K562 (cell line): ENCODE data around the gene SFPQ. TPM values are rescaled to one million over a fixed set of nuclear protein-coding genes. Genes with fewer than 3 reads are reported as not detected.

ENCODE experiments used
- ATF7 ChIP-seq: fragments of 450-650 bp; IDR thresholded peaks from 2 replicates; pipeline ENCODE4 v1.7.1; 2014; ENCODE audit warnings: mild to moderate bottlenecking, moderate library complexity
- BHLHE40 ChIP-seq: IDR thresholded peaks from 2 replicates; pipeline ENCODE4 v1.6.1; 2011; ENCODE audit warnings: low read length, improper control_type of control experiment
- HEY1 ChIP-seq: fragments of 250-450 bp; sonication (Bioruptor Pico); IDR thresholded peaks from 2 replicates; pipeline ENCODE4 v1.5.0; 2020; ENCODE audit warnings: mild to moderate bottlenecking, moderate library complexity, borderline replicate concordance
- ILF3 ChIP-seq: fragments of 450-650 bp; IDR thresholded peaks from 2 replicates; pipeline ENCODE4 v1.6.1; 2018; ENCODE audit warnings: antibody characterized with exemption, mild to moderate bottlenecking, moderate library complexity, borderline replicate concordance
- KAT7 ChIP-seq: sonication (generic); formaldehyde crosslinking; IDR thresholded peaks from 2 replicates; pipeline ENCODE4 v1.8.0; 2022; ENCODE audit warnings: missing genetic modification reagents, mild to moderate bottlenecking, borderline replicate concordance
- MTA3 ChIP-seq: fragments of 450-650 bp; formaldehyde crosslinking; IDR thresholded peaks from 2 replicates; pipeline ENCODE4 v1.6.1; 2017; ENCODE audit warnings: mild to moderate bottlenecking, borderline replicate concordance
- RERE ChIP-seq: sonication (generic); formaldehyde crosslinking; IDR thresholded peaks from 2 replicates; pipeline ENCODE4 v1.8.0; 2023; ENCODE audit warnings: missing genetic modification reagents, mild to moderate bottlenecking, borderline replicate concordance
- TCFL5 ChIP-seq: fragments of 250-450 bp; sonication (Bioruptor Pico); conservative IDR thresholded peaks from 2 replicates; pipeline ENCODE4 v1.6.1; 2021; ENCODE audit warnings: mild to moderate bottlenecking, moderate library complexity, matching md5 sums
- polyA plus RNA-seq, 8 experiments: library from polyadenylated mRNA; depleted of rRNA in 4 of 8; stranded (reverse) in 5 of 8; unstranded in 3 of 8; fragments of >200 nt; fragmentation: Nextera tagmentation in 2 of 8; fragmentation: Illumina TruSeq in 1 of 8; extraction: Ambion mirVana in 2 of 8; extraction: Trizol in 1 of 8; gene quantifications; 2 replicates each; pipeline versions ENCODE4 v1.2.1 to v1.2.3, GENCODE V29; 2011 to 2014; ENCODE audit warnings: inconsistent platforms in 1 of 8, missing spikeins in 1 of 8
- total RNA-seq, 7 experiments: library from RNA; depleted of rRNA in 6 of 7; stranded (reverse); fragments of >200 nt in 6 of 7; fragmentation: Illumina TruSeq in 2 of 7; extraction: Trizol in 2 of 7; gene quantifications; 2 replicates each; pipeline versions ENCODE4 v1.2.1 to v1.2.3, GENCODE V29; 2011 to 2021; ENCODE audit warnings: low replicate concordance in 1 of 7

SFPQ gene
- total and polyA plus RNA-seq, 9 of the 15 experiments (the other 6 are each of a cell fraction or from before 2014, with no cell fraction given) = 69.7 to 562 (median 399) TPM

GRCh38 chr1:35187816-35188342 lies 5.1 kb downstream of the SFPQ start (continued):
- TF ChIP-seq TCFL5 = no peak
- TF ChIP-seq RERE = no peak
- no peak for TF ChIP-seq HEY1 (CRISPR knock-in tag)
- TF ChIP-seq MTA3 = no peak
- TF ChIP-seq BHLHE40 = no peak
- TF ChIP-seq ILF3 = peak; percentile 77; the same call in 1 of the 2 replicates
- TF ChIP-seq KAT7 (CRISPR knock-in tag) = 0 out of 2 replicates have a peak, but pooled peaks have one; percentile 23
- TF ChIP-seq ATF7 = no peak
- TF ChIP-seq, all 486 proteins: peak for 9
